BE2C (cell line): ENCODE results near the gene CENPW.
A peak's percentile ranks its signal among the peaks of the same experiment; 100 is the strongest.

Source experiments
- DNase-seq: peaks from one replicate; pipeline ENCODE4 v3.0.0-alpha.2; 2020
- H3K27me3 ChIP-seq: fragments of 250-450 bp; sonication (Bioruptor Pico); 2 replicates; pipeline ENCODE4 v1.5.1; 2020; ENCODE audit warnings: mild to moderate bottlenecking
- H3K36me3 ChIP-seq: fragments of 250-450 bp; sonication (Bioruptor Pico); 2 replicates; pipeline ENCODE4 v1.5.1; 2020; ENCODE audit warnings: mild to moderate bottlenecking
- H3K4me1 ChIP-seq: fragments of 250-450 bp; sonication (Bioruptor Pico); 2 replicates; pipeline ENCODE4 v1.5.1; 2020
- H3K4me3 ChIP-seq: 2 replicates; pipeline ENCODE4 v1.5.1; 2011; ENCODE audit warnings: low read depth, low read length
- H3K9me3 ChIP-seq: fragments of 250-450 bp; sonication (Bioruptor Pico); 2 replicates; pipeline ENCODE4 v1.5.1; 2020
- CTCF ChIP-seq: IDR thresholded peaks from 2 replicates; pipeline ENCODE4 v1.5.1; 2012; ENCODE audit warnings: mild to moderate bottlenecking, low read depth, low read length

The CENPW gene

GRCh38 chr6:126308362-126308761 is 31.6 kb upstream of the CENPW start:
- no peaks in the 10 kb centered on the region for H3K27me3 ChIP-seq
- no peaks in the 10 kb centered on the region for H3K4me1 ChIP-seq
- H3K4me3 ChIP-seq = no peak overlapping the region
- no peaks in the 10 kb centered on the region for H3K36me3 ChIP-seq
- no peaks in the 10 kb centered on the region for H3K9me3 ChIP-seq
- DNase-seq = no peak
- TF ChIP-seq CTCF = no peak

- DNase-seq = peak; percentile 8
These were observed 27.8 kb upstream of the CENPW start for GRCh38 chr6:126312013-126312665.

GRCh38 chr6:126313941-126314340 is 26.0 kb upstream of the CENPW start:
- H3K4me1 ChIP-seq = no peaks in the 10 kb centered on the region
- H3K9me3 ChIP-seq = no peaks in the 10 kb centered on the region
- TF ChIP-seq CTCF = no peak
- no peak for DNase-seq
- H3K36me3 ChIP-seq = no peaks in the 10 kb centered on the region
- H3K4me3 ChIP-seq = no peak overlapping the region
- no peaks in the 10 kb centered on the region for H3K27me3 ChIP-seq

More at GRCh38 chr6:126312013-126312665, 27.8 kb upstream of the CENPW start:
- no peaks in the 10 kb centered on the region for H3K27me3 ChIP-seq
- no peak overlapping the region for H3K4me3 ChIP-seq
- TF ChIP-seq CTCF = peak; percentile 67
- H3K36me3 ChIP-seq = no peaks in the 10 kb centered on the region
- no peaks in the 10 kb centered on the region for H3K4me1 ChIP-seq
- no peaks in the 10 kb centered on the region for H3K9me3 ChIP-seq

GRCh38 chr6:126318797-126319196 is 21.1 kb upstream of the CENPW start:
- no peak for DNase-seq
- Histone ChIP-seq H3K9me3 (no peaks in the 10 kb centered on the region), H3K36me3 (no peaks in the 10 kb centered on the region)

GRCh38 chr6:126333729-126334128 is 6.2 kb upstream of the CENPW start:
- no peak for TF ChIP-seq CTCF
- Histone ChIP-seq H3K9me3 (no peaks in the 10 kb centered on the region), H3K27me3 (no peaks in the 10 kb centered on the region), H3K36me3 (no peaks in the 10 kb centered on the region), H3K4me1 (no peaks in the 10 kb centered on the region), H3K4me3 (no peak overlapping the region)
- no peak for DNase-seq

More at GRCh38 chr6:126318797-126319196, 21.1 kb upstream of the CENPW start:
- H3K4me3 ChIP-seq = no peak overlapping the region
- no peak for TF ChIP-seq CTCF
- no peaks in the 10 kb centered on the region for H3K27me3 ChIP-seq
- H3K4me1 ChIP-seq = no peaks in the 10 kb centered on the region

GRCh38 chr6:126335210-126335609 is 4.7 kb upstream of the CENPW start:
- H3K9me3 ChIP-seq = no peaks in the 10 kb centered on the region
- no peak for DNase-seq
- no peak overlapping the region for H3K4me3 ChIP-seq
- no peaks in the 10 kb centered on the region for H3K4me1 ChIP-seq
- 0 out of 2 replicates have a peak, but pooled peaks cover 2% of the 10 kb centered on the region for H3K36me3 ChIP-seq
- peak; percentile 30 for TF ChIP-seq CTCF
- no peaks in the 10 kb centered on the region for H3K27me3 ChIP-seq
